ENCODE results near the gene HOXA10. TPM values are rescaled to one million over a fixed set of nuclear protein-coding genes. Genes with fewer than 3 reads are reported as not detected.

The HOXA10 gene
- total RNA-seq, 1 donor from 2014 or later: 36.7 TPM

GRCh38 chr7:27209933-27210440 is 35.9 kb upstream of the HOXA10 start:
- TF ChIP-seq CTCF (conservative IDR thresholded peaks at IDR 0.05; ENCODE audit: low read depth, low read length): no peak
- no peak for DNase-seq (ENCODE audit: low read depth)
- no peak overlapping the region for H3K4me3 ChIP-seq (ENCODE audit: low read depth, low read length)

GRCh38 chr7:27208998-27209397 is 34.9 kb upstream of the HOXA10 start:
- TF ChIP-seq CTCF (conservative IDR thresholded peaks at IDR 0.05; ENCODE audit: low read depth, low read length): no peak
- no peak overlapping the region for H3K4me3 ChIP-seq (ENCODE audit: low read depth, low read length)
- DNase-seq (ENCODE audit: low read depth): no peak

- no peak for DNase-seq (ENCODE audit: low read depth)
- H3K4me3 ChIP-seq (ENCODE audit: low read depth, low read length): no peak overlapping the region
- no peak for TF ChIP-seq CTCF (conservative IDR thresholded peaks at IDR 0.05; ENCODE audit: low read depth, low read length)
These were observed 33.3 kb upstream of the HOXA10 start for GRCh38 chr7:27207348-27207985.

- no peak for DNase-seq (ENCODE audit: low read depth)
- no peak for TF ChIP-seq CTCF (conservative IDR thresholded peaks at IDR 0.05; ENCODE audit: low read depth, low read length)
- no peak overlapping the region for H3K4me3 ChIP-seq (ENCODE audit: low read depth, low read length)
These were observed 31.5 kb upstream of the HOXA10 start for GRCh38 chr7:27205325-27206280.

GRCh38 chr7:27204851-27205322 is 30.8 kb upstream of the HOXA10 start:
- no peak for DNase-seq (ENCODE audit: low read depth)
- TF ChIP-seq CTCF (conservative IDR thresholded peaks at IDR 0.05; ENCODE audit: low read depth, low read length): no peak
- H3K4me3 ChIP-seq (ENCODE audit: low read depth, low read length): no peak overlapping the region

- TF ChIP-seq CTCF (conservative IDR thresholded peaks at IDR 0.05; ENCODE audit: low read depth, low read length): no peak
- DNase-seq (ENCODE audit: low read depth): no peak
- no peak overlapping the region for H3K4me3 ChIP-seq (ENCODE audit: low read depth, low read length)
These were observed 30.0 kb upstream of the HOXA10 start for GRCh38 chr7:27203964-27204594.
